ENCODE data around the gene MYH6. TPM values are rescaled to one million over a fixed set of nuclear protein-coding genes. Genes with fewer than 3 reads are reported as not detected.

Gene MYH6
- total RNA-seq, 1 donor from 2014 or later: not detected

- H3K4me3 ChIP-seq (ENCODE audit: low read depth, low read length): no peak overlapping the region
- TF ChIP-seq CTCF (conservative IDR thresholded peaks at IDR 0.05; ENCODE audit: low read depth, low read length): no peak
- no peak for DNase-seq (ENCODE audit: low read depth)
These were observed 22.3 kb downstream of the MYH6 start for GRCh38 chr14:23385642-23386265.

GRCh38 chr14:23385244-23385641 is 22.8 kb downstream of the MYH6 start:
- no peak overlapping the region for H3K4me3 ChIP-seq (ENCODE audit: low read depth, low read length)
- no peak for DNase-seq (ENCODE audit: low read depth)
- no peak for TF ChIP-seq CTCF (conservative IDR thresholded peaks at IDR 0.05; ENCODE audit: low read depth, low read length)

- no peak overlapping the region for H3K4me3 ChIP-seq (ENCODE audit: low read depth, low read length)
- TF ChIP-seq CTCF (conservative IDR thresholded peaks at IDR 0.05; ENCODE audit: low read depth, low read length): no peak
- no peak for DNase-seq (ENCODE audit: low read depth)
These were observed 23.6 kb downstream of the MYH6 start for GRCh38 chr14:23384364-23385080.

DNA sequence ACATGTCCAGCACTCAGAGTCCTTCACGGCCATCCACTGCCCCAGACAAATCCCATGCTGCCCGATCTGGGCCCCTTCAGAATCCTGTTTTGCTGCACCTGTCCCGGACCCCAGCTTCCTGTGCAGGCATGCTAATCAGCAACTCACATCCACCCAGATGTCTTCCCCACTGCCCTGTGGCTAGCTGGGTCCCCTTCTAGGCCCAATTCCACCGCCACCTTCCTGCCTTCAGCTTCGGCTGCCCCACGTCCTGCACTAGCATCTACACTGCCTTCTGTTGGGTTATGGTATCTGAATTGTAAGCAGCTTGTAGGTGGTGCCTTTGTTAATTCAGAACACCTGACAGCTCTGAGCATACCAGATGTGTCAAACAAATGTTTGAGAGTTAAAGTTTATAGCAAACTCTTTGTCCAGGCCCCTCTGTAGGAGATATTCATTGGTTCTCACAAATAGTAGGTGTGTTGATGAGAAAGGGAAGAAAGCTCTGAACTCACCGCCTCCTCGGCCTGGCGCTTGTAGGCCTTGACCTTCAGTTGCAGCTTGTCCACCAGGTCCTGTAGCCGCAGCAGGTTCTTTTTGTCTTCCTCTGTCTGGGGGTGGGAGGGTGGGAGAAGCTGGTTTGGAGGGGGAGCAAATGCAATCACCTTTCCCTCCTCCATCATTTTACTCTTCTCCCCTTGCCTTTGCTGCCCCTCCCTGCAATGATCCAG is 25.2 kb downstream of the MYH6 start:
- H3K4me3 ChIP-seq (ENCODE audit: low read depth, low read length): no peak overlapping the region
- DNase-seq (ENCODE audit: low read depth): no peak
- no peak for TF ChIP-seq CTCF (conservative IDR thresholded peaks at IDR 0.05; ENCODE audit: low read depth, low read length)

- no peak for TF ChIP-seq CTCF (conservative IDR thresholded peaks at IDR 0.05; ENCODE audit: low read depth, low read length)
These were observed 25.8 kb downstream of the MYH6 start for GRCh38 chr14:23382276-23382675.

GRCh38 chr14:23381871-23382270 is 26.2 kb downstream of the MYH6 start:
- no peak for DNase-seq (ENCODE audit: low read depth)
- H3K4me3 ChIP-seq (ENCODE audit: low read depth, low read length): no peak overlapping the region
- no peak for TF ChIP-seq CTCF (conservative IDR thresholded peaks at IDR 0.05; ENCODE audit: low read depth, low read length)

More at GRCh38 chr14:23382276-23382675, 25.8 kb downstream of the MYH6 start:
- DNase-seq (ENCODE audit: low read depth): no peak
- no peak overlapping the region for H3K4me3 ChIP-seq (ENCODE audit: low read depth, low read length)
